Middle frontal gyrus (tissue), 1 donor: ENCODE data around the gene MCF2.

Experiments used
- DNase-seq: peaks from one replicate; pipeline ENCODE4 v3.0.0-alpha.2; 2015; ENCODE audit warnings: low spot score; ENCODE audit errors: extremely low spot score

Gene MCF2

DNA sequence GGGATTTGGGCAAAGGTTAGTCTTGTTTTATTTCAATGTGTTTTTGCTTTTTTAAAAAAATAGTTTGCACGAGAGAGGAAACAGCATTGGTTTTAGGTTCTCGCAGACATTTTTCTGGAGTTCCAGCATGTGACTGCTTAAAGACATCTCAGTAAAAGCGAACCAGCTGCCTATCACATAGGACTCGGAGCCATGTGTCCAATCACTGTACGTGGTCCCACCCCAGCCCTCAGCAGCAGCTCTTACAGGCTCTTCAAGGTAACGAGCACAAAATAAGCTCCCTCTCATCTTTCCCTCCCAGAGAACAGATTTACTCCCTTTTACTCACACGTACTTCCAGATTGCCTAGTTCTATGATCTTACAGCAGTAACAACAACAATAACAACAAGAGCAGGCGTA, 68.7 kb downstream of the MCF2 start:
- peak; percentile 19 for DNase-seq

DNA sequence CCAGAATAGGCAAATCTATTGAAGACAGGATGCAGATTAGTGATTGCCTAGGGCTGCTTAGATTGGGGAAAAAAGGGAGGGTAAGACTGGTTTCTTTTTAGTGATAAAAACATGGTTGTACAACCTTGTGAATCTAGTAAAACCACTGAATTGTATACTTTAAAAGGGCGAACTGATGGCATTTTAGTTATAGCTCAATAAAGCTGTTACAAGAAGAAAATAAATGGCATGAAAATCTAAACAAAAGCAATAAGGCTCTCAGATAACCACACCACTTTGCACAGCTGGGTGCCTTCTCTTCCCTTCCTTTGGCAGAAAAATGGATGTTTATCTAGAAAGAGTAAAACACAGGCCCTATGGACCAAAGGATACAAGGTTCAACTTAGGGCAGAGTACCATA, 107.9 kb downstream of the MCF2 start:
- no peak for DNase-seq

DNA sequence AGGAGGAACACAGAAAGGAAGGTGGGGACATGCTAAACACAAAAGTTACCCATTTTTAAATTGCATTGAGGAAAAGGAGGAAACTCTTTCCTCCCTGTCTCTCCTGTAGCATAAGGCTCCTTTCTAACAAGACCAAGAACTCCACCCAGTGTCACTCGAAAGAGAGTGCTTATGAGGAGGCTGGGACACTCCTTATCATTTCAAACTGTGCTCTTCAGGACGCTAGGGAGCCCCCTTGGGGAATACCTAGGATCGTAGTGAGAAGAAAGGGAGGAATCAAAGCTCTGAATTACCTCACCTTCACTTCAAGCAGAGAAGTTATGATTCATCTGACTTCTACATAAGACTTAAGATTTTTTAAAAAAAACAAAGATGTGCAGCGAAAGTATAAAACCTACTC, 111.9 kb downstream of the MCF2 start:
- DNase-seq: no peak

DNA sequence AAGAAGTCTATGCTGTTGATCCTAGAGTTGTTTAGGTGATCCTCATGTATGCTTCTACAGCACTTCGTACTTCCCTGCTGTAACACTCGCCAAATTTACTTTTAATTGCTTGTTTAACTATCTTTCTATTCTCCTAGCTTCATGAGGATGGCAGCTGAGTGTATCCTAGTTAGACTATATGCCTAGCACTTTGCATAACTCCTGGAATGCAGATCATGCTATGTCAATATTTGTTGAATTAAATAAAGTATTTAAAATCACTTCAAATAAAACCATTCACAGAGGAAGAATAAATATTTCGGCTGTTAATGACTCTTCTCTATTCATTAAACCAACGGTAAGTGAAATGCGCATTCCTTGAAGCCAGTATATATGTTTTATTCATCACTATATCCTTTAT, 122.4 kb downstream of the MCF2 start:
- no peak for DNase-seq

DNA sequence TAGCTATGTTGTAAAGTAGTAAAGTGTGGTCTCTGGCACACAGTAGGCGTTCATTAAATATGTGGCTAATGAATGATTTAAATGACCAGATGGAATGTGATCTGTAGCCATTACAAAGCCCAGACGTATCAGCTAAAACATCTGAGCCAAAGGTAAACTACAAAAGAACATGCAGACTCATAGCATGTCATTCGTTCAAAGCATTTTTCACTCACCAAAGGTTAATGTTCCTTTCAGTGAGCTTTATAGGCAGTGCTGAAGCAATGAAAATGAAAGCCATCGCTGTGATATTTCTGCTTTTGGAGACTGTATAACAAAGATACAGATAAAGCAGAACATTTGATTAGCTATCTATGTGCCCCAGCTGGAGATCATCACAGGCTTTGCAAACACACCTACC, 126.9 kb downstream of the MCF2 start:
- DNase-seq: no peak

DNA sequence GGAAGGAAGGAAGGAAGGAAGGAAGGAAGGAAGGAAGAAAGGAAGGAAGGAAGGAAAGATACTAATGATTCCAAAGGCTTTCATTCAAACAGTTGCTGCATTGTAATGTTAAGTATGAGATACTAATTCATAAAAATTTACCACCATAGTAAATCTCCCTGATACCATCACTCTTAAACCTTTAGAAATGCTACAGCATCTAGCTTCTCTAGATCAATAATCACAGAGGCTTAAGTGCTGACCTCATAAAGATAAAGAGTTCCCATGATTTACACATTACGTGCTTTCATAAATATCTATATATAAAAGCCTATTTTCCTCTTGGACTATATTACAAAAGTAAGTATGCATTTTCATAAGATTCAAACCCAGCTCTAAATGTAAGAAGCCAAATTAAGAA, 141.0 kb downstream of the MCF2 start:
- DNase-seq: no peak

DNA sequence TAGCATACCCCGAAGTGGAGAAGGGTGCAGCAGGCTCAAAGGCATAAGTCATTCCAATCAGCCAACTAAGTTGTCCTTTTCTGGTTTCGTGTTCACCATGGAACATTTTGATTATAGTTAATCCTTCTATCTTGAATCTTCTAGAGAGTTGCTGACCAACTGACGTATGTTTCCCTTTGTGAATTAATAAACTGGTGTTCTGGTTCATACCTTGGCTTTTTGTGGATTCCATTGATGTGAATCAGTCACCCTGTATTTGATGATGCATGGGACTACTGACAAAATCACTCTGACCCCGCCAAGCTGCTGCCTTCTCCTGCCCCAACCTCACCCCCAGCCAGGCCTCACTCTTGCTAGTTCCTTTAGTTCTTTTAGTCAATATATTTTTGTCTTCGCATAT, 144.7 kb downstream of the MCF2 start:
- no peak for DNase-seq

DNA sequence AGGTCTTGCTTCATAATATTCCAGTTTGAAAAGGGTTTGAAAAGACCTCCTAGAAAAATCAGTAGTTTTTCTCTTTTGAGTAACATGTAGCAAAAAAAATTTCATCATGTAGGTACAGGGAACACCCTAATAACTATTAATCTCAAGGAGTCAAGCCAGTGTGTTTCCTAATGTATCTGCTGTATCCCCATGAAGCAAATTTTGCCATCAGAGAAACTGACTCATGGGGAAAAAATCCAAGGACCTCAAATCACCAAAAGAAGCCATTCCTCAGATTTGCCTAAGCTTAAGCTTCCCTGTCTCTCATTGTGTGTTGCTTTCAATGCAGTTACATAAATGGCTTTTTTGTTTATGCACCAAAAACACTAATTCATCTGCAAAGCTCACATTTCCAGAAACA, 147.7 kb downstream of the MCF2 start:
- DNase-seq: no peak

DNA sequence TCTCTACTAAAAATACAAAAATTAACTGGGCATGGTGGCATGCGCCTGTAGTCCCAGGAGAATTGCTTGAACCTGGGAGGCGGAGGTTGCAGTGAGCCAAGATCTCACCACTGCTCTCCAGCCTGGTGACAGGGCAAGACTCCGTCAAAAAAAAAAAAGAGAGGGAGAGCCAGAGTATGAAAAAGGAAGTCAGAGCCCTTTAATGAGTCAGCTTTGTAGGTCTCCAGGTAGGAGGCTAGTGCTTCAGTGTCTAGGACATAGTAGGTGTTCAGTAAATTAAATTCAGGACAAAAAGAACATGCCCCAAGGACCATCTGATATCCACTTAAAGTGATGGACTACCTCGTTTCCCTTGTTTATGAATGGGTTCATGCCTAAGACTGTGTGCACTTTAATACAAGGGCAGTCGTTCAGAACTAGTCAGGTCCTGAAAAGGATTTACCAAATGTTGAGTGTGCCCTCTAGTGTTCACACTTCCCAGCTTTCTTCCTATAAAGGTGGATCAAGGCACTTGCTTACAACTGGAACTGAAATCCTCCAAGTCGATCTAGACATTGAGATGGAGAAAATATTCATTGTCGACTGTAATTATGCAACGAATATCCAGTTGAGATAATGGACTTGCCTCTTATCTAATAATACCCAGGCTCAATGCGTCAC, 148.5 kb downstream of the MCF2 start:
- DNase-seq: peak; percentile 24

DNA sequence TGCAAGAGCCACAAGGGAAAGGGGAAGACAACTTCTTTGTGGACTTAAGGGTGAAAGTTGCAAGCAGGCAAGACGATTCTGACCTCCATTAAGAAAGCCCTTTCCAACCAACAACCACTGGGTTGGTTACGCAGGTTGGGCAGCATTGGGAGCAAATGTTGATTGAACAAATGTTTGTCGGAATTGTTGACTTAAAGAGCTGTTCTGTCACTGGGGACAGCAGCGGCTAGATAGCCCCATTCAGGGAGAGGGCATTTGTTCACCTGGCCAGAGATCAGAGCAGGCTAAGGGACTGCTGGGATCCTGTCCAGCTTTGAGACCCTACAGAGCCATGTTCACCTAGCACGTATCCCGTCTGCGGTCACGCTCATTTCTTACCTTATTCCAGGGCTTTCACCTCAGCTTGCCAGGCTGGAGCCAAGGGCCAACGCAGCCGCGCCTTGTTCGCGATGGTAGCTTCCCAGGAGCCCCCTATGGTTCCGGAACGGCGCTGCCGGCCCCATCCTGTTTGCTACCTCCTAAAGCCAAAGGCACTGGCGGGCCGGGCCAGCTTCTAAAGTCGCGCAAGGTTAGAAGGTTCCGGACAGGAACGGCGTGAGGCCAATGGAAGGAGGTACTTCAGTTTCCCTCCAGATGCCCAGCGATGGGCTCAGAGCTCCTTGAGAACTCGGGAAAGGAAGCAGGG, 152.8 kb downstream of the MCF2 start:
- DNase-seq: no peak

DNA sequence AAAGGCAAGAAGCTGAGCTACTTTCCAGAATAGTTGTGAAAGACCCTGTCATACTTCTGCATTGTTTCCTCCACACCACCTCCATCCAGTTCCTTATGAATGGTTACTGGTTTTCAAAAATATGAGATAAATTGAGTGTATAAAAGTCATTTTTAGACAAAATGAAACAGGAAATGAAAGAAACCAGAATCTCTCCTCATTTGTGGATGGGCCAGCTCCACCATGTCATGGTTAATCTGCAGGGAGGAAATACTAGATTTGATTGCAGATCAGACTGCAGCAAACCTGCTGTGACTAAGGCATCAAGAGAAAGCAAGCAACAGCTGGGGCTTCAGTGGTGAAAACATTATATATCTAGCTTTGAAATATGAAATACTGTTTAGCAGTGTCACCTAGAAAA, 153.6 kb downstream of the MCF2 start:
- no peak for DNase-seq

DNA sequence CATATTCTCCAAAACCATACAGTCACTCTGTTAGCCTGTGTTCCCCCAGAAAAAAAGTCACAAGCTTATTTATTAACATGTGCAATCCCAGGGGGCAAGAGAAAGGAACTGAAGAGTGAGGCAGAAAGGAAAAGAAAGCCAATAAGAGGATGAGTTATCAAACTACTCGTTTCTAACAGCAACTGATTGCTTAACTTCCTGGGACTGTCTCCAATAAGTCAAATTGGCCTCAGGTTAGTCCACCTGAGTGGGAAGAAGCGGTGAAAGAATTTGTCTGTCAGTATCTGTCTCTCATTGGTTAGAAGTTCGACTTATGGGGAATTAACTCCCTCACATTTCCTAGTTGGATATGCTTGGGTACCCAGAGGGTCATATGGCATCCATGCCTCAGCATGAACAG, 163.4 kb downstream of the MCF2 start:
- DNase-seq: no peak

DNA sequence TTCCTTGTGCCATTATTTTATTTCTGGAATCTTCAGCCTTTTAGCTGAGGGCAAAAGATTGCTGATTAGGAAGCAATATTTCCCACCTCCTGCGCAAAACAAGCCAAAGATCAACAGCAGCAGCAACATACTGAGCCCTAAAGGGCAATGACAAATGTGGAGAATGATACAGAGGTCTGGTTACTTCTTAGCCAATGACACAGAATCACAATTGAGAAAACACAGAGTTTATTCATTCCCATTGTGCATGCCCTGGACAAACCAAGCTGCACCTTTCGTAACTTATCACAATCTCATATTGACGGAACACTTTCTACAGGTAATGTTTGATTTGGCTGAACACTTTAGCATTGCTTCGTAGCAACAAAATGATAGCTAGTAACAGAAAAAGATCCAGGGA, 164.0 kb downstream of the MCF2 start:
- no peak for DNase-seq

DNA sequence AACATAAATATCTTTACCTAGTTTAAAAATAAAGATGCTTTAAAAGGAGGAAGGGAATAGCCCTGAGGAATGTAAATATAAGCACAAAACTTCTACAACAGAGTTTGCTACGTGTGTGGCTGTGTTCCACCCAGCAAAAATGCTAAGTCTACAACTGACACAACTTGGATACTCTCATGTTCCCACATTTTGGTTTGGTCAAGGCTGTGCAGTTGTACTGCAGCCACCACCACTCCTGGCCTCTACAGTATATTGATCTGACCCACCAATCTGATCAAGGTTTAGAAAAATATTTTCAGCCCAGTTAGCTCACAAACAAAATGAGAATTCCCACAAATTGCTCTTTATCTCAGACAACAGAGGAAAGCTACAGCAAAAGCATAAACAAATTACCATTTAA, 165.3 kb downstream of the MCF2 start:
- DNase-seq: no peak

DNA sequence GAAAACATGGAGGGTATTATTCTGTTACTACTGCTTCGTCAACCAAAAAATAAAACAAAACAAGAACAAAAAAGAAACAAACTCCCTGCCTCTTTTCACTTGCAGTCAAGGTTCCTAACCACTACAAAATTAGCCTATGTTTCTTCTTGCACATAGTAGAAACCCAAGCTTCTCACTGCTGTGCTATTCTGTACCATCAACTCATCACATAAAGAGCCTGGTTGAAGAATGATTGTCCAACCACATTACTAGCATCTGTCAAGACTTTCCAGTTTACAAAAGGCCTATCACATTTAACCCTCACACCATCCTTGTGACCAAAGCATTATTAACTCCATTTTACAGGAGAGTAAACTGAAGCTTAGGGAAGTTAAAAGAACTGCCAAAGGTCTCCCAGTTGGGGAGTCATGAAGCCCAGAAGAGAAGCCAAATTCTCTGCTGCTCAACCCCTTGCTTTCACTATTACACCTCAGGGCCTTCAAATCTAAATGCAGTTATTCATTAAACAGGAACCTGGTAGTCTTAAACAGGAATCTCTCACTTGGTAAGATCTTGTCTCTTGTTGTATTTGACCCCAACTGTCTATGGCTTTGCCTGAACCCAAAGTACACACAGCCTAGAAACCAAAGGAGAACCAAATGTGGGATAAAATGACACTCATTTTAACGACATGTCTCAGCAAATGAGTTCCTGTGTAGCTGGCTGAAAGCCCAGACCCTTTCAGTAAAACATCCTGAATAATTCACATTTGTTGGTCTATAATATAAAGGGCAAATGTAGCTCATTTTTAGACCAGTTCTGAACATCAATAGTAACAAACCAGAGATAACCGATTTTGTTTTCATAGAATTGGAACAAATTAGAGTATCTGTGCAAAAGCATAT, 168.8 kb downstream of the MCF2 start:
- DNase-seq: no peak

DNA sequence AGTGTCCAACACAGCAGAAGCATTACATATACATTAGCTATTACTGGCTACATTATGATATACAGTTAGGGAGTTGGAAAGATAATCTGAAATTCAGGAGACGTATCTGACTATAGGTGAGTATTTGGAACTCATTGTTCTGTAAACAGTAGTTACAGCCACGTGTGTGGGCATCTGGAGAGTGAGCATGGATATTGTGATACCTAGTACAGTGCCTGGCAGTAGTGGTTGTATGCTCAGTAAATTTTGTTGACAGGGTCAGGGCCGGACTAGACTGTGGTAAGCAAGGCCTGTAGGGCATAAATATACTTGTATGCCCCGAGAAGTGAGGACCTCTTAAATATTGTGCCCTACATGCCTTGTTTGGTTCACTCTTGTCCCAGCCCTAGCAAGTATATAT, 174.5 kb downstream of the MCF2 start:
- no peak for DNase-seq

DNA sequence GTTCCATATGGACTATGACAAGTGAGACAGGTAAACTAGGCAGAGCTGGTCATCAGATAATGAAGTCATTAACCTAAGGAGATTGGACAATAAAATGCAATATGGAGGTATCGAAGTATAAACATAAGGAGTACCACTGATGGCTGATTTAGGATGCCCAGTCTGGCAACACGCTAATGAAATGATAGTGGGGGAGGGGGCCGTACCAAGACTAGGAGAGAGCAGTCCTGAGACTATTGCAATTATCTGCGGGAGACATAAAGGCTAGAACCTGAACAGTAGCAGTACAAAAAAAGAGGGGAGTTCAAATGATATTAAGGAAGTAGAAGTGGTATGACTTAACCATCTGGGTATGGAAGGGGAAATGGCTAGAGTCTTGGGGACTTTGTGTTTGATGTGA, 175.1 kb downstream of the MCF2 start:
- DNase-seq: no peak
